ENCODE measurements around the gene ANK3.

DNA sequence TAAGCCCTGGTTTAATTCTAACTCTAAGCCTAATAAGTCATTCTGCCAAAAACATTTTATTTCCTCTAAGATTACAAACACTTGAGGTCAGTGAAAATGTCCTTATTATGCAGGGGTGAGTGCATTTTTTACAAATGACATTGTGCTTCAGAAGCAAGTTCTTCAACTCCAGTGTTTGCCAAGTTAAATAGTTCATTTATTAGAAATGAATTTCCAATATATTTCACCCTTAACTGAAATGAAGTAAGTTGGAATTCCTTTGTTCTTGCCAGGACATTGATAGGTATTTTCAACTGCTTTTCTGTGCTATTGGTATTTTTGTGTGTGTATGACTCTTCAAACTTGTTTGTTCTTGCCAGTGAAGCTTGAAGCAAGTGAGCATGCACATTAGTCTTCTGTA is 393.8 kb downstream of the ANK3 start:
- TF ChIP-seq EZH2 (IDR thresholded peaks at IDR 0.05; ENCODE audit: low read length, missing control alignments), result no peak
- TF ChIP-seq, protein P1, sequence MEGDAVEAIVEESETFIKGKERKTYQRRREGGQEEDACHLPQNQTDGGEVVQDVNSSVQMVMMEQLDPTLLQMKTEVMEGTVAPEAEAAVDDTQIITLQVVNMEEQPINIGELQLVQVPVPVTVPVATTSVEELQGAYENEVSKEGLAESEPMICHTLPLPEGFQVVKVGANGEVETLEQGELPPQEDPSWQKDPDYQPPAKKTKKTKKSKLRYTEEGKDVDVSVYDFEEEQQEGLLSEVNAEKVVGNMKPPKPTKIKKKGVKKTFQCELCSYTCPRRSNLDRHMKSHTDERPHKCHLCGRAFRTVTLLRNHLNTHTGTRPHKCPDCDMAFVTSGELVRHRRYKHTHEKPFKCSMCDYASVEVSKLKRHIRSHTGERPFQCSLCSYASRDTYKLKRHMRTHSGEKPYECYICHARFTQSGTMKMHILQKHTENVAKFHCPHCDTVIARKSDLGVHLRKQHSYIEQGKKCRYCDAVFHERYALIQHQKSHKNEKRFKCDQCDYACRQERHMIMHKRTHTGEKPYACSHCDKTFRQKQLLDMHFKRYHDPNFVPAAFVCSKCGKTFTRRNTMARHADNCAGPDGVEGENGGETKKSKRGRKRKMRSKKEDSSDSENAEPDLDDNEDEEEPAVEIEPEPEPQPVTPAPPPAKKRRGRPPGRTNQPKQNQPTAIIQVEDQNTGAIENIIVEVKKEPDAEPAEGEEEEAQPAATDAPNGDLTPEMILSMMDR (conservative IDR thresholded peaks at IDR 0.05 in 1 of 2, IDR thresholded peaks at IDR 0.05 in 1 of 2; ENCODE audit: low read depth in 1 of 2, low read length in 2 of 2), result no peak

Measured in fibroblast of lung (primary cell).